SK-N-SH (cell line): ENCODE measurements around the gene FOXK1. TPM values are rescaled to one million over a fixed set of nuclear protein-coding genes. Genes with fewer than 3 reads are reported as not detected.

Experiments
- CTCF ChIA-PET: fragments of 300-600, 350-600 bp; formaldehyde crosslinking; extraction: SDS; loops from one replicate; lab custom pipeline; 2021; lab: Yijun Ruan, JAX
- POLR2A ChIA-PET: fragments of 350-600 bp; sonication (Branson Sonifier 250); formaldehyde crosslinking; extraction: SDS; loops from one replicate; lab custom pipeline; 2020; ENCODE audit warnings: antibody characterized with exemption, inconsistent platforms; lab: Yijun Ruan, JAX
- DNase-seq: peaks from one replicate; pipeline ENCODE4 v3.0.0; 2012
- H2AFZ ChIP-seq: fragments of 200-600 bp; sonication (generic); 2 replicates; pipeline ENCODE4 v1.8.1; 2016; ENCODE audit warnings: antibody characterized with exemption, mild to moderate bottlenecking, low read depth
- H3F3A ChIP-seq: fragments of 200-600 bp; sonication (generic); replicated peaks from 2 replicates; pipeline ENCODE3; 2016; ENCODE audit warnings: antibody characterized with exemption, mild to moderate bottlenecking; ENCODE audit not compliant: insufficient read depth
- H3K27ac ChIP-seq, 2 experiments: fragments of 200-500 bp in 1 of 2; fragments of 200-600 bp in 1 of 2; sonication (Bioruptor generic) in 1 of 2; sonication (generic), shearing (Covaris generic) in 1 of 2; 2 replicates each; pipeline versions ENCODE4 v1.5.1 to v1.6.1; 2014 to 2016; ENCODE audit warnings: low read depth in 2 of 2, inconsistent platforms in 1 of 2, low read length in 1 of 2, mild to moderate bottlenecking in 1 of 2, mixed read lengths in 1 of 2
- H3K27me3 ChIP-seq: fragments of 200-600 bp; sonication (generic), shearing (Covaris generic); 2 replicates; pipeline ENCODE4 v1.6.1; 2016; ENCODE audit warnings: mixed run types; ENCODE audit not compliant: insufficient read depth
- H3K36me3 ChIP-seq, 2 experiments: fragments of 200-500 bp in 1 of 2; fragments of 200-600 bp in 1 of 2; sonication (Bioruptor generic) in 1 of 2; sonication (generic) in 1 of 2; replicated peaks in 1 of 2; 2 replicates each; pipeline versions ENCODE3 to v1.5.1; 2014 to 2016; ENCODE audit warnings: low read length in 1 of 2, mild to moderate bottlenecking in 1 of 2; ENCODE audit not compliant: insufficient read depth in 2 of 2, control insufficient read depth in 1 of 2
- H3K4me1 ChIP-seq, 2 experiments: fragments of 200-500 bp in 1 of 2; fragments of 200-600 bp in 1 of 2; sonication (Bioruptor generic) in 1 of 2; sonication (generic), shearing (Covaris generic) in 1 of 2; 2 replicates each; pipeline versions ENCODE4 v1.5.1 to v1.6.1; 2014 to 2016; ENCODE audit warnings: low read depth in 1 of 2, low read length in 1 of 2, mixed run types in 1 of 2; ENCODE audit not compliant: insufficient read depth in 2 of 2, control insufficient read depth in 1 of 2
- H3K4me2 ChIP-seq: fragments of 200-600 bp; sonication (generic), shearing (Covaris generic); 2 replicates; pipeline ENCODE4 v1.6.1; 2017; ENCODE audit warnings: mixed run types
- H3K4me3 ChIP-seq, 2 experiments: fragments of 200-500 bp in 1 of 2; fragments of 200-600 bp in 1 of 2; sonication (Bioruptor generic) in 1 of 2; sonication (generic), shearing (Covaris generic) in 1 of 2; 2 replicates each; pipeline versions ENCODE4 v1.5.1 to v1.8.1; 2014 to 2016; ENCODE audit warnings: low read depth in 2 of 2, inconsistent platforms in 1 of 2, low read length in 1 of 2, mild to moderate bottlenecking in 1 of 2, mixed read lengths in 1 of 2, moderate library complexity in 1 of 2
- H3K79me2 ChIP-seq: fragments of 200-600 bp; sonication (generic); 2 replicates; pipeline ENCODE4 v1.8.1; 2017; ENCODE audit warnings: mild to moderate bottlenecking; ENCODE audit not compliant: insufficient read depth
- H3K9ac ChIP-seq: fragments of 200-600 bp; sonication (generic); 2 replicates; pipeline ENCODE4 v1.6.1; 2017; ENCODE audit warnings: mixed run types
- H3K9me2 ChIP-seq: fragments of 200-600 bp; sonication (generic); 2 replicates; pipeline ENCODE4 v1.6.1; 2017; ENCODE audit warnings: mixed run types
- H3K9me3 ChIP-seq: fragments of 200-600 bp; sonication (generic); 2 replicates; pipeline ENCODE4 v1.6.1; 2017; ENCODE audit warnings: mixed run types, mild to moderate bottlenecking, moderate library complexity
- H4K20me1 ChIP-seq: fragments of 200-600 bp; sonication (generic); 2 replicates; pipeline ENCODE4 v1.6.1; 2017; ENCODE audit warnings: mild to moderate bottlenecking, mixed run types; ENCODE audit not compliant: insufficient read depth
- CHD2 ChIP-seq: fragments of 150-350 bp; IDR thresholded peaks from 2 replicates; pipeline ENCODE4 v1.6.1; 2018; ENCODE audit warnings: low read length; ENCODE audit not compliant: partially characterized antibody
- ELF1 ChIP-seq: IDR thresholded peaks from 2 replicates; pipeline ENCODE4 v1.4.0; 2012
- EP300 ChIP-seq, 2 experiments: IDR thresholded peaks; 2 replicates each; pipeline versions ENCODE4 v1.4.0 to v1.6.1; 2012; ENCODE audit warnings: borderline replicate concordance in 1 of 2, low read depth in 1 of 2, low read length in 1 of 2
- EZH2phosphoT487 ChIP-seq: fragments of 200-600 bp; sonication (generic); IDR thresholded peaks from 2 replicates; pipeline ENCODE4 v1.6.1; 2017; ENCODE audit warnings: low read depth, mixed run types, mild to moderate bottlenecking, antibody characterized with exemption, moderate library complexity, borderline replicate concordance
- FOSL2 ChIP-seq: IDR thresholded peaks from 2 replicates; pipeline ENCODE4 v1.4.0; 2012; ENCODE audit warnings: low read depth, mild to moderate bottlenecking, moderate library complexity, borderline replicate concordance
- GATA2 ChIP-seq: sonication (generic); formaldehyde crosslinking; IDR thresholded peaks from 2 replicates; pipeline ENCODE4 v1.5.0; 2020; ENCODE audit warnings: mild to moderate bottlenecking, missing genetic modification reagents
- JUND ChIP-seq: IDR thresholded peaks from 2 replicates; pipeline ENCODE4 v1.4.0; 2012
- POLR2AphosphoS5 ChIP-seq: IDR thresholded peaks from 2 replicates; pipeline ENCODE4 v1.6.1; 2012; ENCODE audit warnings: low read depth, low read length
- RAD21 ChIP-seq: IDR thresholded peaks from 2 replicates; pipeline ENCODE4 v1.6.1; 2012; ENCODE audit warnings: mild to moderate bottlenecking, low read length
- RCOR1 ChIP-seq: fragments of 150-350 bp; IDR thresholded peaks from 2 replicates; pipeline ENCODE4 v1.6.1; 2017; ENCODE audit warnings: antibody characterized with exemption, low read length
- RFX5 ChIP-seq: IDR thresholded peaks from 2 replicates; pipeline ENCODE4 v1.6.1; 2012; ENCODE audit warnings: mild to moderate bottlenecking, improper control_type of control experiment, low read length
- RXRA ChIP-seq: IDR thresholded peaks from 2 replicates; pipeline ENCODE4 v1.4.0; 2012; ENCODE audit warnings: low read depth, mild to moderate bottlenecking, borderline replicate concordance
- SIN3A ChIP-seq: IDR thresholded peaks from 2 replicates; pipeline ENCODE4 v1.6.1; 2012; ENCODE audit warnings: low read depth, mild to moderate bottlenecking, low read length, moderate library complexity, borderline replicate concordance
- TAF1 ChIP-seq: IDR thresholded peaks from 2 replicates; pipeline ENCODE4 v1.6.1; 2012; ENCODE audit warnings: low read depth, mild to moderate bottlenecking, low read length, moderate library complexity, borderline replicate concordance
- USF2 ChIP-seq: fragments of 150-350 bp; IDR thresholded peaks from 2 replicates; pipeline ENCODE4 v1.6.1; 2017; ENCODE audit warnings: antibody characterized with exemption, low read length, low read depth, borderline replicate concordance
- YY1 ChIP-seq: IDR thresholded peaks from 2 replicates; pipeline ENCODE4 v1.4.0; 2012; ENCODE audit warnings: low read depth, mild to moderate bottlenecking
- WGBS: methylation state at CpG from one replicate; pipeline ENCODE4 v1.1.6; 2017; ENCODE audit warnings: low lambda C conversion rate; 5-methylcytosine and 5-hydroxymethylcytosine counted together
- polyA plus RNA-seq, 3 experiments: library from polyadenylated mRNA; depleted of rRNA; stranded (reverse); fragments of >200 nt; gene quantifications; 2 replicates each; pipeline ENCODE4 v1.2.3, GENCODE V29; 2012
- TF ChIP-seq, protein P1 (sequence below): IDR thresholded peaks from 2 replicates; pipeline ENCODE4 v1.4.0; 2012; ENCODE audit warnings: low read depth
- TF ChIP-seq, protein P2 (sequence below): IDR thresholded peaks from 2 replicates; pipeline ENCODE4 v1.6.1; 2012; ENCODE audit warnings: mild to moderate bottlenecking, low read depth, low read length, moderate library complexity
- TF ChIP-seq, protein P3 (sequence below): IDR thresholded peaks from 2 replicates; pipeline ENCODE4 v1.4.0; 2012; ENCODE audit warnings: low read depth, borderline replicate concordance

Gene FOXK1
- polyA plus RNA-seq, 1 of the 3 experiments (the other 2 are of a cell fraction) = 4.7 TPM

DNA sequence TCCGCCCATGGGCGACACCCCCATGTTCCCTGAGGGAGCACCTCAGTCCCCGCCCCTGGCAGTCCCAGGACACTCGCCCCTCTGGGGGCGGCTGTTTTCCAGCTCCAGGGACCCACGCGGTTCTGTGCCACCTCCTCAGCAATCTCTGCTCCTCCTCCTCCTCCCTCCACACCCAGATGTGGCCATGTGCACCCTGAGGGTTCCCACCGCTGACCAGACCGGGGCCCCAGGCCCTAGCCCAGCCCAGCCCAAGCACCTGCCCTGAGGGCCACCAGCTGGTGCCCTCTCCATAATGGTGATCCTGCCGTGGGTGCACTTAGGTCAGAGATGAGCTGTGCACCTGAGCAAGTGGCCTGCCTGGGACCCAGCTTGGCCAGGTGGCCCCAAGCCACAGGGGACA lies 118.4 kb downstream of the FOXK1 start:
- H3K4me2 ChIP-seq = no peak overlapping the region
- no peaks in the 10 kb centered on the region for H3K9me3 ChIP-seq
- no peaks in the 10 kb centered on the region for H3K36me3 ChIP-seq
- H2AFZ ChIP-seq = no peak overlapping the region
- H3K9ac ChIP-seq = no peak overlapping the region
- H3K27ac ChIP-seq = no peak overlapping the region
- H3F3A ChIP-seq = no peaks in the 10 kb centered on the region
- TF ChIP-seq TAF1 = no peak
- TF ChIP-seq RFX5 = no peak
- no peak for TF ChIP-seq YY1
- no peak for TF ChIP-seq EZH2phosphoT487
- TF ChIP-seq FOSL2 = no peak
- no peak for TF ChIP-seq RCOR1
- peaks cover 0 to 9% of the 10 kb centered on the region in 2 experiments; a peak in 1 of 4 replicates for H3K4me1 ChIP-seq
- 82% methylated on average over 8 of the region's 10 CpGs for WGBS
- H3K9me2 ChIP-seq = no peaks in the 10 kb centered on the region
- no peaks in the 10 kb centered on the region for H4K20me1 ChIP-seq
- no peaks in the 10 kb centered on the region for H3K27me3 ChIP-seq
- no peak for DNase-seq
- no peaks in the 10 kb centered on the region for H3K79me2 ChIP-seq
- H3K4me3 ChIP-seq = no peak overlapping the region
- CTCF ChIA-PET = interaction anchor here (0.6 to 6.1 kb wide), 8 partner anchors 15 to 285 kb away, joined by 3 to 98 read pairs (median 16); partner anchors contain the start of gene RADIL
- POLR2A ChIA-PET = no interaction called here

GRCh38 chr7:4800926-4801838 lies 119.1 kb downstream of the FOXK1 start:
- 86% methylated on average over 13 of the region's 27 CpGs for WGBS
- TF ChIP-seq EZH2phosphoT487 = no peak
- TF ChIP-seq, protein P1, sequence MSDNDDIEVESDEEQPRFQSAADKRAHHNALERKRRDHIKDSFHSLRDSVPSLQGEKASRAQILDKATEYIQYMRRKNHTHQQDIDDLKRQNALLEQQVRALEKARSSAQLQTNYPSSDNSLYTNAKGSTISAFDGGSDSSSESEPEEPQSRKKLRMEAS = no peak
- TF ChIP-seq RXRA = no peak
- no peak for TF ChIP-seq EP300 (IDR thresholded peaks at IDR 0.05; ENCODE audit: borderline replicate concordance in 1 of 2, low read depth in 1 of 2, low read length in 1 of 2)
- TF ChIP-seq CHD2 = no peak
- TF ChIP-seq GATA2 (CRISPR knock-in tag) = no peak
- no peak for TF ChIP-seq POLR2AphosphoS5
- TF ChIP-seq RAD21 = no peak
- TF ChIP-seq, protein P2, sequence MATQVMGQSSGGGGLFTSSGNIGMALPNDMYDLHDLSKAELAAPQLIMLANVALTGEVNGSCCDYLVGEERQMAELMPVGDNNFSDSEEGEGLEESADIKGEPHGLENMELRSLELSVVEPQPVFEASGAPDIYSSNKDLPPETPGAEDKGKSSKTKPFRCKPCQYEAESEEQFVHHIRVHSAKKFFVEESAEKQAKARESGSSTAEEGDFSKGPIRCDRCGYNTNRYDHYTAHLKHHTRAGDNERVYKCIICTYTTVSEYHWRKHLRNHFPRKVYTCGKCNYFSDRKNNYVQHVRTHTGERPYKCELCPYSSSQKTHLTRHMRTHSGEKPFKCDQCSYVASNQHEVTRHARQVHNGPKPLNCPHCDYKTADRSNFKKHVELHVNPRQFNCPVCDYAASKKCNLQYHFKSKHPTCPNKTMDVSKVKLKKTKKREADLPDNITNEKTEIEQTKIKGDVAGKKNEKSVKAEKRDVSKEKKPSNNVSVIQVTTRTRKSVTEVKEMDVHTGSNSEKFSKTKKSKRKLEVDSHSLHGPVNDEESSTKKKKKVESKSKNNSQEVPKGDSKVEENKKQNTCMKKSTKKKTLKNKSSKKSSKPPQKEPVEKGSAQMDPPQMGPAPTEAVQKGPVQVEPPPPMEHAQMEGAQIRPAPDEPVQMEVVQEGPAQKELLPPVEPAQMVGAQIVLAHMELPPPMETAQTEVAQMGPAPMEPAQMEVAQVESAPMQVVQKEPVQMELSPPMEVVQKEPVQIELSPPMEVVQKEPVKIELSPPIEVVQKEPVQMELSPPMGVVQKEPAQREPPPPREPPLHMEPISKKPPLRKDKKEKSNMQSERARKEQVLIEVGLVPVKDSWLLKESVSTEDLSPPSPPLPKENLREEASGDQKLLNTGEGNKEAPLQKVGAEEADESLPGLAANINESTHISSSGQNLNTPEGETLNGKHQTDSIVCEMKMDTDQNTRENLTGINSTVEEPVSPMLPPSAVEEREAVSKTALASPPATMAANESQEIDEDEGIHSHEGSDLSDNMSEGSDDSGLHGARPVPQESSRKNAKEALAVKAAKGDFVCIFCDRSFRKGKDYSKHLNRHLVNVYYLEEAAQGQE = no peak
- TF ChIP-seq USF2 = no peak
- no peak for TF ChIP-seq SIN3A
- no peak for TF ChIP-seq FOSL2
- TF ChIP-seq, protein P3, sequence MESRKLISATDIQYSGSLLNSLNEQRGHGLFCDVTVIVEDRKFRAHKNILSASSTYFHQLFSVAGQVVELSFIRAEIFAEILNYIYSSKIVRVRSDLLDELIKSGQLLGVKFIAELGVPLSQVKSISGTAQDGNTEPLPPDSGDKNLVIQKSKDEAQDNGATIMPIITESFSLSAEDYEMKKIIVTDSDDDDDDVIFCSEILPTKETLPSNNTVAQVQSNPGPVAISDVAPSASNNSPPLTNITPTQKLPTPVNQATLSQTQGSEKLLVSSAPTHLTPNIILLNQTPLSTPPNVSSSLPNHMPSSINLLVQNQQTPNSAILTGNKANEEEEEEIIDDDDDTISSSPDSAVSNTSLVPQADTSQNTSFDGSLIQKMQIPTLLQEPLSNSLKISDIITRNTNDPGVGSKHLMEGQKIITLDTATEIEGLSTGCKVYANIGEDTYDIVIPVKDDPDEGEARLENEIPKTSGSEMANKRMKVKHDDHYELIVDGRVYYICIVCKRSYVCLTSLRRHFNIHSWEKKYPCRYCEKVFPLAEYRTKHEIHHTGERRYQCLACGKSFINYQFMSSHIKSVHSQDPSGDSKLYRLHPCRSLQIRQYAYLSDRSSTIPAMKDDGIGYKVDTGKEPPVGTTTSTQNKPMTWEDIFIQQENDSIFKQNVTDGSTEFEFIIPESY = no peak
- TF ChIP-seq JUND = no peak
- no peak for TF ChIP-seq ELF1
- TF ChIP-seq, all 33 proteins: peak for 0
- POLR2A ChIA-PET = no interaction called here

More at GRCh38 chr7:4800926-4801838, 119.1 kb downstream of the FOXK1 start:
- Histone ChIP-seq H3K9me3 (no peaks in the 10 kb centered on the region), H3K9me2 (no peaks in the 10 kb centered on the region), H3F3A (no peaks in the 10 kb centered on the region), H4K20me1 (no peaks in the 10 kb centered on the region), H3K36me3 (no peaks in the 10 kb centered on the region), H3K9ac (no peak overlapping the region), H2AFZ (no peak overlapping the region), H3K4me2 (no peak overlapping the region), H3K4me3 (no peak overlapping the region), H3K79me2 (no peaks in the 10 kb centered on the region), H3K27me3 (no peaks in the 10 kb centered on the region), H3K4me1 (peaks cover 0 to 9% of the 10 kb centered on the region in 2 experiments; a peak in 1 of 4 replicates), H3K27ac (no peak overlapping the region)
- CTCF ChIA-PET = interaction anchor here (0.6 to 5.3 kb wide), 6 partner anchors 9 to 284 kb away, joined by 3 to 63 read pairs (median 4); no protein-coding TSS in a partner anchor
- DNase-seq = no peak
